Skeletal muscle tissue (tissue), 4 donors: Measurements from ENCODE around the gene IDH3A. TPM values are rescaled to one million over a fixed set of nuclear protein-coding genes. Genes with fewer than 3 reads are reported as not detected.

ENCODE experiments used
- H3K27ac ChIP-seq: one replicate; pipeline ENCODE4 v1.7.0; 2013; ENCODE audit warnings: mild to moderate bottlenecking, low read depth, low read length, inconsistent platforms
- H3K27me3 ChIP-seq, 3 donors: one replicate each; pipeline ENCODE4 v1.7.0; 2013; ENCODE audit warnings: low read length in 3 of 3; ENCODE audit not compliant: control insufficient read depth in 3 of 3, insufficient read depth in 3 of 3
- H3K36me3 ChIP-seq, 3 donors: one replicate each; pipeline ENCODE4 v1.7.0; 2013; ENCODE audit warnings: low read length in 3 of 3; ENCODE audit not compliant: control insufficient read depth in 3 of 3, insufficient read depth in 3 of 3
- H3K4me1 ChIP-seq, 3 donors: one replicate each; pipeline ENCODE4 v1.7.0; 2013; ENCODE audit warnings: low read length in 3 of 3, mild to moderate bottlenecking in 3 of 3; ENCODE audit not compliant: control insufficient read depth in 3 of 3, insufficient read depth in 3 of 3
- H3K4me3 ChIP-seq, 3 donors: one replicate each; pipeline ENCODE4 v1.7.0; 2013; ENCODE audit warnings: low read length in 3 of 3
- H3K9ac ChIP-seq, 3 donors: one replicate each; pipeline ENCODE4 v1.7.0; 2013; ENCODE audit warnings: low read length in 3 of 3, mild to moderate bottlenecking in 3 of 3, moderate library complexity in 2 of 3, low read depth in 1 of 3
- H3K9me3 ChIP-seq, 3 donors: one replicate each; pipeline ENCODE4 v1.7.0; 2013; ENCODE audit warnings: low read length in 3 of 3; ENCODE audit not compliant: control insufficient read depth in 3 of 3
- total RNA-seq: library from RNA; depleted of rRNA; stranded (reverse); fragments of >200 nt; gene quantifications from one replicate; pipeline ENCODE4 v1.2.3, GENCODE V29; 2014
- donor health status: Osteomylitis.

The IDH3A gene
- total RNA-seq, 1 donor from 2014 or later: 25.1 TPM

DNA sequence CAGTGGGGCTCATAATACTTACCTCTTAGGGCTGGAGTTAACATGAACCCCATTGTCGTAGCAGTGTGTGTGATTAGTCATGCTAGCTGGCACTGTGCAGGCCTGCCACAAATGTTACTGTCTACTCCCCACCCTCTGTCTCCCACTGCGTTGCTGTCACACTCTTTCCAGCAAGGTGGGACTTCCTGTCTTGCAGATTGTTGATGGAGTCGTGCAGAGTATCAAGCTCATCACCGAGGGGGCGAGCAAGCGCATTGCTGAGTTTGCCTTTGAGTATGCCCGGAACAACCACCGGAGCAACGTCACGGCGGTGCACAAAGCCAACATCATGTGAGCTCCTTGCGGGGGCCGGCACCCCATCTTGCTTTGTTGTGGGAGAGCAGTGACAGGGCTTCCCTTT, 12.9 kb downstream of the IDH3A start:
- H3K9ac ChIP-seq: no peak overlapping the region
- H3K4me3 ChIP-seq: no peak overlapping the region
- H3K27ac ChIP-seq: no peak overlapping the region
- no peaks in the 10 kb centered on the region for H3K9me3 ChIP-seq
- H3K36me3 ChIP-seq: peaks cover 41 to 64% (median 57%) of the 10 kb centered on the region in 3 donors
- H3K27me3 ChIP-seq: no peaks in the 10 kb centered on the region
- H3K4me1 ChIP-seq: no peaks in the 10 kb centered on the region

DNA sequence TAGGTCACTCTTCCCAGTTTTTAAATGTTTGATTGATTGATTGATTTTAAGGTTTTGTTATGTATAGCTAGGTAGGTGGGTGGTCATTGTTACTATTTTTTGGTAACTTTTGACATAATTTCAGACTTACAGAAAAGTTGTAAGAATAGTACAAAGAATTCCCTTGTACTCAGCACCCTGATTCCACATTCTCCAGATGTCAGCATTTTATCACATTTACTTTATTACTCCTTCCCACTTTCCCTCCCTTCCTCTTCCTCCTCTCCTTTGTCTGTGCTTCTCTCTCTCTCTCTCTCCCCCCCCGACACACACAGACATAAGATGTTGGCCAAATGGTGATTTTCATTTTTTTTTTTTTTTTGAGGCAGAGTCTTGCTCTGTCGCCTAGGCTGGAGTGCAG, 14.8 kb downstream of the IDH3A start:
- Histone ChIP-seq H3K9me3 (no peaks in the 10 kb centered on the region), H3K4me1 (no peaks in the 10 kb centered on the region), H3K4me3 (no peak overlapping the region), H3K9ac (no peak overlapping the region), H3K27me3 (no peaks in the 10 kb centered on the region), H3K36me3 (peaks cover 50 to 70% (median 69%) of the 10 kb centered on the region in 3 donors), H3K27ac (no peak overlapping the region)

- Histone ChIP-seq H3K27me3 (no peaks in the 10 kb centered on the region), H3K4me3 (no peak overlapping the region), H3K4me1 (peaks cover 6 to 14% (median 11%) of the 10 kb centered on the region in 3 donors), H3K36me3 (peaks cover 50 to 76% (median 70%) of the 10 kb centered on the region in 3 donors), H3K9me3 (no peaks in the 10 kb centered on the region), H3K27ac (no peak overlapping the region), H3K9ac (no peak overlapping the region)
These were observed 18.2 kb downstream of the IDH3A start for GRCh38 chr15:78167227-78167888.

- Histone ChIP-seq H3K4me1 (peaks cover 6 to 14% (median 11%) of the 10 kb centered on the region in 3 donors), H3K27me3 (no peaks in the 10 kb centered on the region), H3K27ac (no peak overlapping the region), H3K4me3 (no peak overlapping the region), H3K36me3 (peaks cover 49 to 72% (median 71%) of the 10 kb centered on the region in 3 donors), H3K9me3 (no peaks in the 10 kb centered on the region), H3K9ac (no peak overlapping the region)
These were observed 19.4 kb downstream of the IDH3A start for GRCh38 chr15:78168608-78169007.

- peak overlapping the region; percentile 23 for H3K27ac ChIP-seq
- peaks cover 42 to 57% (median 56%) of the 10 kb centered on the region in 3 donors for H3K36me3 ChIP-seq
These were observed 21.9 kb downstream of the IDH3A start for GRCh38 chr15:78170848-78171773.

GRCh38 chr15:78171864-78172472, 22.8 kb downstream of the IDH3A start:
- no peak overlapping the region for H3K4me3 ChIP-seq
- peaks cover 39 to 50% (median 47%) of the 10 kb centered on the region in 3 donors for H3K36me3 ChIP-seq
- H3K9me3 ChIP-seq: no peaks in the 10 kb centered on the region
- H3K27me3 ChIP-seq: no peaks in the 10 kb centered on the region
- H3K9ac ChIP-seq: no peak overlapping the region
- peaks cover 6 to 14% (median 11%) of the 10 kb centered on the region in 3 donors for H3K4me1 ChIP-seq
- no peak overlapping the region for H3K27ac ChIP-seq

More at GRCh38 chr15:78170848-78171773, 21.9 kb downstream of the IDH3A start:
- Histone ChIP-seq H3K27me3 (no peaks in the 10 kb centered on the region), H3K4me3 (no peak overlapping the region), H3K9ac (peak overlapping the region in 1 of 3 donors; percentile 1), H3K4me1 (peaks cover 6 to 14% (median 11%) of the 10 kb centered on the region in 3 donors), H3K9me3 (no peaks in the 10 kb centered on the region)

GRCh38 chr15:78174401-78174800, 25.2 kb downstream of the IDH3A start:
- H3K36me3 ChIP-seq: peaks cover 28 to 31% (median 30%) of the 10 kb centered on the region in 3 donors
- H3K9ac ChIP-seq: no peak overlapping the region
- no peak overlapping the region for H3K4me3 ChIP-seq
- no peaks in the 10 kb centered on the region for H3K27me3 ChIP-seq
- peaks cover 6 to 14% (median 11%) of the 10 kb centered on the region in 3 donors for H3K4me1 ChIP-seq
- no peaks in the 10 kb centered on the region for H3K9me3 ChIP-seq
- H3K27ac ChIP-seq: no peak overlapping the region

- H3K27me3 ChIP-seq: no peaks in the 10 kb centered on the region
- H3K9me3 ChIP-seq: no peaks in the 10 kb centered on the region
- H3K36me3 ChIP-seq: peaks cover 22 to 26% (median 23%) of the 10 kb centered on the region in 3 donors
- H3K9ac ChIP-seq: no peak overlapping the region
- no peak overlapping the region for H3K27ac ChIP-seq
- no peak overlapping the region for H3K4me3 ChIP-seq
- peaks cover 6 to 13% (median 11%) of the 10 kb centered on the region in 3 donors for H3K4me1 ChIP-seq
These were observed 26.2 kb downstream of the IDH3A start for GRCh38 chr15:78175330-78175729.

GRCh38 chr15:78177447-78177873, 28.3 kb downstream of the IDH3A start:
- Histone ChIP-seq H3K4me1 (peaks cover 0 to 2% (median 0%) of the 10 kb centered on the region in 3 donors), H3K9me3 (no peaks in the 10 kb centered on the region), H3K27me3 (no peaks in the 10 kb centered on the region), H3K36me3 (peaks cover 3 to 11% (median 8%) of the 10 kb centered on the region in 3 donors), H3K27ac (no peak overlapping the region), H3K9ac (no peak overlapping the region), H3K4me3 (no peak overlapping the region)
